Suprapubic skin (tissue), 3 donors: ENCODE data around the gene SPCS2.
A peak's percentile ranks its signal among the peaks of the same experiment; 100 is the strongest.

Experiments used
- CTCF ChIP-seq, 2 donors: fragments of 200-600 bp in 1 of 2; fragments of 450-650 bp in 1 of 2; sonication (generic) in 1 of 2; IDR thresholded peaks; one replicate each; pipeline ENCODE4 v1.5.1; 2016 to 2019; ENCODE audit warnings: antibody characterized with exemption in 2 of 2, mild to moderate bottlenecking in 1 of 2, moderate library complexity in 1 of 2
- EP300 ChIP-seq: sonication (generic); formaldehyde crosslinking; IDR thresholded peaks from one replicate; pipeline ENCODE4 v1.6.1; 2017; ENCODE audit warnings: antibody characterized with exemption

GRCh38 chr11:75022759-75023396 is 73.8 kb downstream of the SPCS2 start:
- peak; percentile 87 to 92 for TF ChIP-seq CTCF (IDR thresholded peaks at IDR 0.05)
- TF ChIP-seq EP300: no peak
